Loucy (cell line): ENCODE measurements around the gene PHACTR1.

Experiments used
- H2AFZ ChIP-seq: fragments of 200-600 bp; sonication (generic); 2 replicates; pipeline ENCODE4 v1.6.0; 2016; ENCODE audit warnings: antibody characterized with exemption, mild to moderate bottlenecking, low read length, moderate library complexity
- H3F3A ChIP-seq: fragments of 200-600 bp; 2 replicates; pipeline ENCODE4 v1.6.0; 2016; ENCODE audit warnings: antibody characterized with exemption, low read depth, mild to moderate bottlenecking
- H3K27me3 ChIP-seq: fragments of 200-600 bp; sonication (generic); 2 replicates; pipeline ENCODE4 v1.6.1; 2014; ENCODE audit warnings: low read length, mild to moderate bottlenecking; ENCODE audit not compliant: insufficient read depth, poor library complexity, severe bottlenecking
- H3K36me3 ChIP-seq: fragments of 200-600 bp; sonication (generic); 2 replicates; pipeline ENCODE4 v1.6.1; 2016; ENCODE audit warnings: low read length; ENCODE audit not compliant: insufficient read depth
- H3K4me1 ChIP-seq: fragments of 200-600 bp; sonication (generic); 2 replicates; pipeline ENCODE4 v1.5.1; 2014; ENCODE audit warnings: low read length, mild to moderate bottlenecking; ENCODE audit not compliant: insufficient read depth, poor library complexity, severe bottlenecking
- H3K4me2 ChIP-seq: fragments of 200-600 bp; sonication (generic); 2 replicates; pipeline ENCODE4 v1.6.0; 2014; ENCODE audit warnings: antibody characterized with exemption, low read length, low read depth, mild to moderate bottlenecking; ENCODE audit not compliant: poor library complexity, severe bottlenecking
- H3K4me3 ChIP-seq: fragments of 200-600 bp; sonication (generic); 2 replicates; pipeline ENCODE4 v1.5.1; 2014; ENCODE audit warnings: low read length, mild to moderate bottlenecking, mixed read lengths; ENCODE audit not compliant: poor library complexity, severe bottlenecking
- H3K79me2 ChIP-seq: fragments of 200-600 bp; sonication (generic); 2 replicates; pipeline ENCODE4 v1.6.1; 2014; ENCODE audit warnings: low read length; ENCODE audit not compliant: insufficient read depth
- H3K9ac ChIP-seq: fragments of 200-600 bp; sonication (generic); 2 replicates; pipeline ENCODE4 v1.6.0; 2014; ENCODE audit warnings: mild to moderate bottlenecking, low read depth, low read length, moderate library complexity; ENCODE audit not compliant: poor library complexity, severe bottlenecking
- H3K9me2 ChIP-seq: fragments of 200-600 bp; sonication (generic); replicated peaks from 2 replicates; pipeline ENCODE4 v1.6.1; 2016; ENCODE audit warnings: low read depth, low read length, mixed read lengths
- H3K9me3 ChIP-seq: fragments of 200-600 bp; sonication (generic); 2 replicates; pipeline ENCODE4 v1.6.1; 2014; ENCODE audit warnings: mild to moderate bottlenecking, antibody characterized with exemption, low read length, low read depth; ENCODE audit not compliant: insufficient read depth
- H4K20me1 ChIP-seq: fragments of 200-600 bp; sonication (generic); 2 replicates; pipeline ENCODE4 v1.6.0; 2014; ENCODE audit warnings: antibody characterized with exemption, low read length, mild to moderate bottlenecking; ENCODE audit not compliant: insufficient read depth, poor library complexity, severe bottlenecking
- EZH2phosphoT487 ChIP-seq: fragments of 200-600 bp; IDR thresholded peaks from 2 replicates; pipeline ENCODE4 v1.6.1; 2018; ENCODE audit warnings: antibody characterized with exemption, mild to moderate bottlenecking, moderate library complexity, borderline replicate concordance
- TF ChIP-seq, protein P1 (sequence below): fragments of 200-600 bp; sonication (generic); conservative IDR thresholded peaks from 2 replicates; pipeline ENCODE4 v1.5.1; 2014; ENCODE audit warnings: mild to moderate bottlenecking, antibody characterized with exemption, low read length

Gene PHACTR1

DNA sequence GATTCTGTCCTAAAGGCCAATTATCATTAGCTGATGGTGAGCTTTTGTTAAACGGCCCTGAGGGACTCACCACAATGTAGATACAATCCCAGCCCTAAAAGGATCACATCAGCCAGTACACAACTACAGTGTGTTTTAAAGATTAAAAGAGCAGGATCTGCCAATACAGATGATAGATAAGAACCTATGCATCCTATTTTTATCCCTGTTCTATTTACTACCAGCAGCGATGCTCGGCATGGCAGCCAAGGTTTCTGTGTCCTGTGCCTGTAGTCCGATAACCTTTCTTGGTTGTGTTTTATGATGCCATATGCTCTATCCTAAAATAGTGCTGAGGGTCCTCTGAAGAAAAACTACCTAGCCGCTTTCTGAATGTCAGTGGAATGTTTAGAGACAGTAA lies 289.4 kb downstream of the PHACTR1 start:
- Histone ChIP-seq H3K9me2 (no peaks in the 10 kb centered on the region), H3K79me2 (no peaks in the 10 kb centered on the region), H3F3A (no peaks in the 10 kb centered on the region), H3K9me3 (no peaks in the 10 kb centered on the region), H3K4me2 (no peak overlapping the region), H2AFZ (no peak overlapping the region), H3K4me3 (no peak overlapping the region), H4K20me1 (no peaks in the 10 kb centered on the region), H3K36me3 (no peaks in the 10 kb centered on the region), H3K4me1 (peaks cover 18% of the 10 kb centered on the region), H3K27me3 (no peaks in the 10 kb centered on the region), H3K9ac (no peak overlapping the region)
- no peak for TF ChIP-seq EZH2phosphoT487
- TF ChIP-seq, protein P1, sequence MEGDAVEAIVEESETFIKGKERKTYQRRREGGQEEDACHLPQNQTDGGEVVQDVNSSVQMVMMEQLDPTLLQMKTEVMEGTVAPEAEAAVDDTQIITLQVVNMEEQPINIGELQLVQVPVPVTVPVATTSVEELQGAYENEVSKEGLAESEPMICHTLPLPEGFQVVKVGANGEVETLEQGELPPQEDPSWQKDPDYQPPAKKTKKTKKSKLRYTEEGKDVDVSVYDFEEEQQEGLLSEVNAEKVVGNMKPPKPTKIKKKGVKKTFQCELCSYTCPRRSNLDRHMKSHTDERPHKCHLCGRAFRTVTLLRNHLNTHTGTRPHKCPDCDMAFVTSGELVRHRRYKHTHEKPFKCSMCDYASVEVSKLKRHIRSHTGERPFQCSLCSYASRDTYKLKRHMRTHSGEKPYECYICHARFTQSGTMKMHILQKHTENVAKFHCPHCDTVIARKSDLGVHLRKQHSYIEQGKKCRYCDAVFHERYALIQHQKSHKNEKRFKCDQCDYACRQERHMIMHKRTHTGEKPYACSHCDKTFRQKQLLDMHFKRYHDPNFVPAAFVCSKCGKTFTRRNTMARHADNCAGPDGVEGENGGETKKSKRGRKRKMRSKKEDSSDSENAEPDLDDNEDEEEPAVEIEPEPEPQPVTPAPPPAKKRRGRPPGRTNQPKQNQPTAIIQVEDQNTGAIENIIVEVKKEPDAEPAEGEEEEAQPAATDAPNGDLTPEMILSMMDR, result no peak

DNA sequence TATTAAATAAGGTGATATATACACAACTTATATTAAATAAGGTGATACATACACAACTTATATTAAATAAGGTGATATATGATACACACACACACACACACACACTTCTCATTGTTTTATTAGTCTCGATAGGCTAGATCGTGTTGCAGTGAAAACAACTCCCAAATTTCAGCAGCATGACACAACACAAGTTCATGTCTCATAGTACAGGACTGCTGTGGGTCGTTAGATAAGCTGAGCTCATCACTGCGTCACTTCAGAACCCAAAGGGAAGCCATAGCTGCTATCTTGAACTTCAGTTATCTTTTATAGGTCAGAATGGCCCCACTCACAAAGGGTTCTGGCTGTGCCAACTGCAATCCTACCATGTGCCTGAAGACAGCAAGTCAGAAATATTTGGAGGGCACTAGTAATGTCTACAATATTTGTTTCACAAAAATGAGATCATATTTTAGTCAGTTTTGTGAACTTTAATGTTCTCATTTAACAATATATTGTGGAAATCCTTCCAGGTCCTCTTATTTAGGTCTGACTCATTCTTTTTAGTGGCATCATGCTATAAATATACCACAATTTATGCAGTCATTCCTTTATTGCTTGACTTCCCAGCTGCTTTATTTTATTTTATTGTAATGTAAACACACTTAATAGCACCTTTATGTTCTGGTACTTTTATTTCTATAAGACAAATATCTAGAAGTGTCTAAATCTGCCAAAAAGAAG lies 290.2 kb downstream of the PHACTR1 start:
- peaks cover 18% of the 10 kb centered on the region for H3K4me1 ChIP-seq
- H2AFZ ChIP-seq, result 0 out of 2 replicates have a peak overlapping the region, but pooled peaks have one; percentile 20
- no peak overlapping the region for H3K9ac ChIP-seq
- no peaks in the 10 kb centered on the region for H3K79me2 ChIP-seq
- no peaks in the 10 kb centered on the region for H3K9me2 ChIP-seq
- H4K20me1 ChIP-seq, result no peaks in the 10 kb centered on the region
- H3K9me3 ChIP-seq, result no peaks in the 10 kb centered on the region
- H3K4me2 ChIP-seq, result no peak overlapping the region
- no peak overlapping the region for H3K4me3 ChIP-seq
- no peaks in the 10 kb centered on the region for H3K36me3 ChIP-seq
- H3F3A ChIP-seq, result no peaks in the 10 kb centered on the region
- H3K27me3 ChIP-seq, result no peaks in the 10 kb centered on the region
- TF ChIP-seq, protein P1, result no peak
- TF ChIP-seq EZH2phosphoT487, result no peak

- TF ChIP-seq, protein P1, result no peak
- no peak for TF ChIP-seq EZH2phosphoT487
- Histone ChIP-seq H2AFZ (no peak overlapping the region), H3K27me3 (no peaks in the 10 kb centered on the region), H3K36me3 (no peaks in the 10 kb centered on the region), H3K4me2 (no peak overlapping the region), H3K9me3 (no peaks in the 10 kb centered on the region), H3K79me2 (no peaks in the 10 kb centered on the region), H3K9me2 (no peaks in the 10 kb centered on the region), H3K9ac (no peak overlapping the region), H4K20me1 (no peaks in the 10 kb centered on the region), H3K4me1 (peaks cover 18% of the 10 kb centered on the region), H3F3A (no peaks in the 10 kb centered on the region), H3K4me3 (no peak overlapping the region)
Observed at GRCh38 chr6:13007744-13008143, 291.2 kb downstream of the PHACTR1 start.
